ENCODE results near the gene CTR9.

DNA sequence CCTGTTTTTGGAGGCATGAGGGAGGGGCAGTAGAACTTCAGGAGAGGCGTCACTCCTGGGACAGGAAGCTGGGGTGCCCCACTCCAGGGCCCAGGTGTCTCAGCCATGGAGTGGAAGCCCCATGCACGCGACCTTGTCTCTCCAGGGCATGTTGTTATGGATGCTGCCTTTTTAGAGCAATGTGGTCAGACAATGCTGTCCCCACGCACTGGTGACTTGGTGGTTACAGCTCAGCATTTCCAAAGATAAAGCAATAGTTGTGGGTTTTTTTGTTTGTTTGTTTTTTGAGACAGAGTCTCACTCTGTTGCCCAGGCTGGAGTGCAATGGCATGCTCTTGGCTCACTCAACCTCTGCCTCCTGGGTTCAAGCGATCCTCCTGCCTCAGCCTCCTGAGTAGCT is 35.4 kb downstream of the CTR9 start:
- TF ChIP-seq, protein P1, sequence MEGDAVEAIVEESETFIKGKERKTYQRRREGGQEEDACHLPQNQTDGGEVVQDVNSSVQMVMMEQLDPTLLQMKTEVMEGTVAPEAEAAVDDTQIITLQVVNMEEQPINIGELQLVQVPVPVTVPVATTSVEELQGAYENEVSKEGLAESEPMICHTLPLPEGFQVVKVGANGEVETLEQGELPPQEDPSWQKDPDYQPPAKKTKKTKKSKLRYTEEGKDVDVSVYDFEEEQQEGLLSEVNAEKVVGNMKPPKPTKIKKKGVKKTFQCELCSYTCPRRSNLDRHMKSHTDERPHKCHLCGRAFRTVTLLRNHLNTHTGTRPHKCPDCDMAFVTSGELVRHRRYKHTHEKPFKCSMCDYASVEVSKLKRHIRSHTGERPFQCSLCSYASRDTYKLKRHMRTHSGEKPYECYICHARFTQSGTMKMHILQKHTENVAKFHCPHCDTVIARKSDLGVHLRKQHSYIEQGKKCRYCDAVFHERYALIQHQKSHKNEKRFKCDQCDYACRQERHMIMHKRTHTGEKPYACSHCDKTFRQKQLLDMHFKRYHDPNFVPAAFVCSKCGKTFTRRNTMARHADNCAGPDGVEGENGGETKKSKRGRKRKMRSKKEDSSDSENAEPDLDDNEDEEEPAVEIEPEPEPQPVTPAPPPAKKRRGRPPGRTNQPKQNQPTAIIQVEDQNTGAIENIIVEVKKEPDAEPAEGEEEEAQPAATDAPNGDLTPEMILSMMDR (IDR thresholded peaks at IDR 0.05; ENCODE audit: low read depth, low read length): no peak
- TF ChIP-seq EZH2phosphoT487 (IDR thresholded peaks at IDR 0.05; ENCODE audit: low read depth): no peak

Measured in OCI-LY3 (cell line).